Medulla oblongata (tissue), 1 donor: Measurements from ENCODE around the gene RPA3.

ENCODE experiments used
- DNase-seq: peaks from one replicate; pipeline ENCODE4 v3.0.0-alpha.2; 2015; ENCODE audit errors: extremely low spot score

The RPA3 gene

GRCh38 chr7:7607010-7607409, 111.4 kb downstream of the RPA3 start:
- DNase-seq: no peak

DNA sequence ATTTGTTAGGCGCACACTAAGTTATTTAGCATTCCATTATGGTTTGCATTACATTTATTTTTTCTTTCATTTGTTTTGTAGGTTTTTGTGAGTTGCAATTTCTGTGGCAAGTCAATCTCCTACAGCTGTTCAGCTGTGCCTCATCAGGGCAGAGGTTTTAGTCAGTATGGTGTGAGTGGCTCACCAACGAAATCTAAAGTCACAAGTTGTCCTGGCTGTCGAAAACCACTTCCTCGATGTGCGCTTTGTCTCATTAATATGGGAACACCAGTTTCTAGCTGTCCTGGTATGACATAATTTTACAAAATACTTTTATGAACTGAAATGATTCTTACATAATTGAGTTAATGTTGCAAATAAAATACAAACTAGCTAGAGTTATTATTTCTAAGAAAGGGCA, 122.2 kb downstream of the RPA3 start:
- DNase-seq: no peak

- no peak for DNase-seq
These were observed 123.0 kb downstream of the RPA3 start for GRCh38 chr7:7595451-7595850.
